HUES64 (cell line): ENCODE data around the gene CCDC201.

Source experiments
- H3K27ac ChIP-seq: 2 replicates; pipeline ENCODE4 v1.7.0; 2013; ENCODE audit warnings: low read depth, low read length, inconsistent platforms
- H3K27me3 ChIP-seq: 2 replicates; pipeline ENCODE4 v1.6.1; 2013; ENCODE audit warnings: mild to moderate bottlenecking, low read length; ENCODE audit not compliant: insufficient read depth
- H3K36me3 ChIP-seq: 2 replicates; pipeline ENCODE4 v1.6.1; 2013; ENCODE audit warnings: mild to moderate bottlenecking, low read length; ENCODE audit not compliant: insufficient read depth
- H3K4me1 ChIP-seq: 2 replicates; pipeline ENCODE4 v1.6.1; 2013; ENCODE audit warnings: mild to moderate bottlenecking, low read length, moderate library complexity; ENCODE audit not compliant: insufficient read depth
- H3K4me3 ChIP-seq: 2 replicates; pipeline ENCODE4 v1.5.1; 2013; ENCODE audit warnings: mild to moderate bottlenecking, low read length, moderate library complexity
- H3K9ac ChIP-seq: 2 replicates; pipeline ENCODE4 v1.6.1; 2013; ENCODE audit warnings: mild to moderate bottlenecking, low read depth, low read length
- H3K9me3 ChIP-seq: 2 replicates; pipeline ENCODE4 v1.6.1; 2013; ENCODE audit warnings: low read depth, low read length; ENCODE audit not compliant: insufficient read depth
- WGBS: fragments of 150-250, 120-280 bp; methylation state at CpG from one replicate; pipeline ENCODE4 v1.1.7; 2013; ENCODE audit warnings: missing lambda C conversion rate; 5-methylcytosine and 5-hydroxymethylcytosine counted together

Gene CCDC201

GRCh38 chr7:45893374-45893995 is 20.6 kb upstream of the CCDC201 start:
- peaks cover 33% of the 10 kb centered on the region for H3K27me3 ChIP-seq

GRCh38 chr7:45892407-45893035 is 19.6 kb upstream of the CCDC201 start:
- Histone ChIP-seq H3K4me1 (0 out of 2 replicates have a peak, but pooled peaks cover 4% of the 10 kb centered on the region), H3K27me3 (peaks cover 42% of the 10 kb centered on the region), H3K27ac (no peak overlapping the region), H3K4me3 (no peak overlapping the region), H3K9me3 (no peaks in the 10 kb centered on the region), H3K9ac (no peak overlapping the region), H3K36me3 (no peaks in the 10 kb centered on the region)
- WGBS: 87% methylated on average over 6 of the region's 6 CpGs

More at GRCh38 chr7:45893374-45893995, 20.6 kb upstream of the CCDC201 start:
- H3K36me3 ChIP-seq: no peaks in the 10 kb centered on the region
- 0 out of 2 replicates have a peak, but pooled peaks cover 4% of the 10 kb centered on the region for H3K4me1 ChIP-seq
- H3K9me3 ChIP-seq: no peaks in the 10 kb centered on the region
- no peak overlapping the region for H3K27ac ChIP-seq
- H3K9ac ChIP-seq: no peak overlapping the region
- no peak overlapping the region for H3K4me3 ChIP-seq
- 95% methylated on average over 4 of the region's 5 CpGs for WGBS

GRCh38 chr7:45891462-45892402 is 18.9 kb upstream of the CCDC201 start:
- H3K4me1 ChIP-seq: 0 out of 2 replicates have a peak, but pooled peaks cover 4% of the 10 kb centered on the region
- H3K36me3 ChIP-seq: no peaks in the 10 kb centered on the region
- no peak overlapping the region for H3K4me3 ChIP-seq
- no peak overlapping the region for H3K9ac ChIP-seq
- peaks cover 50% of the 10 kb centered on the region for H3K27me3 ChIP-seq
- no peaks in the 10 kb centered on the region for H3K9me3 ChIP-seq
- H3K27ac ChIP-seq: no peak overlapping the region
- 81% methylated on average over 10 of the region's 10 CpGs for WGBS

- Histone ChIP-seq H3K4me3 (no peak overlapping the region), H3K4me1 (0 out of 2 replicates have a peak, but pooled peaks cover 4% of the 10 kb centered on the region), H3K27me3 (peaks cover 55% of the 10 kb centered on the region), H3K9me3 (no peaks in the 10 kb centered on the region), H3K27ac (no peak overlapping the region), H3K9ac (no peak overlapping the region), H3K36me3 (no peaks in the 10 kb centered on the region)
- WGBS: 100% methylated on average over 3 of the region's 6 CpGs
Measured at GRCh38 chr7:45890902-45891461, 18.1 kb upstream of the CCDC201 start.

- Histone ChIP-seq H3K27me3 (peaks cover 55% of the 10 kb centered on the region), H3K9me3 (no peaks in the 10 kb centered on the region), H3K4me1 (0 out of 2 replicates have a peak, but pooled peaks cover 4% of the 10 kb centered on the region), H3K9ac (no peak overlapping the region), H3K36me3 (no peaks in the 10 kb centered on the region), H3K4me3 (no peak overlapping the region), H3K27ac (no peak overlapping the region)
- WGBS: 92% methylated on average over 8 of the region's 8 CpGs
Measured at GRCh38 chr7:45890125-45890901, 17.4 kb upstream of the CCDC201 start.

DNA sequence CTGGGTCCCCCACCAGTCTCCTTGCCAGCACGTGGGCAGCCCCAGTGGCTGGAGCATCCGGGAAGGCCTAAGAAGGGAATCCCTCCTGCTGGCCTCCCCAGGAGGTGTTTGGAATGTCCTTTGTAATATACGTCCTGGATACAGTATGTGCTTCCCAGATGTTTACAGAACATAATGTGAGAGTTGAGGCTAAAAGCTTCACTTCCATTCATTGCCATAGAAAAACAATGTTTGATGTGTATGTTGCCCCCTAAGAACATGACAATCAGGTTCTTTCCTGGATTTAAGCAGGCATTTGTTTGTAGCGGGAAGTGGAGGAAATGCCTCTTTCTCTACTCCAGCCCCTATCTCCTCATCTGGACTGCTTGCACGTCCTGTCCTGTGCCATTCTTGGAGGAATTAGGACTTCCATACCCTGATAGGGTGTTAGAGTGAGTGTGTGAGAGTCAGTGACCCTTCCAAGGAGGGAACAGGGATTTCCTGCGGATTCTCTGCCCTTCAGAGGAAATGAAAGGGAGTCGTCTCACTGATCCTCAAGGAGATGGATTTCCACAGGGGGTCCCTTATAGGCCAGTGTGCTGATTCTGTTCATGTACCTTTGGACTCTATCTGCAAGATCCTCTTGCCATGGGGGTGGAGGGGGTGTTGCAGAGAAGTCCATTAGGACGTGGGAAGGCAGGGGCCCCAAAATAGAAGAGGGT is 16.6 kb upstream of the CCDC201 start:
- H3K27ac ChIP-seq: no peak overlapping the region
- H3K9ac ChIP-seq: no peak overlapping the region
- H3K4me1 ChIP-seq: 0 out of 2 replicates have a peak, but pooled peaks cover 4% of the 10 kb centered on the region
- WGBS: 43% methylated on average over 8 of the region's 8 CpGs
- H3K9me3 ChIP-seq: no peaks in the 10 kb centered on the region
- peaks cover 55% of the 10 kb centered on the region for H3K27me3 ChIP-seq
- H3K36me3 ChIP-seq: no peaks in the 10 kb centered on the region
- H3K4me3 ChIP-seq: peak overlapping the region; percentile 55

- Histone ChIP-seq H3K27ac (no peak overlapping the region), H3K4me1 (0 out of 2 replicates have a peak, but pooled peaks cover 4% of the 10 kb centered on the region), H3K36me3 (no peaks in the 10 kb centered on the region), H3K27me3 (peaks cover 52% of the 10 kb centered on the region), H3K9me3 (no peaks in the 10 kb centered on the region), H3K9ac (no peak overlapping the region), H3K4me3 (peak overlapping the region; percentile 55)
- WGBS: 10% methylated on average over 10 of the region's 14 CpGs
Measured at GRCh38 chr7:45888993-45889366, 16.1 kb upstream of the CCDC201 start.

- Histone ChIP-seq H3K4me1 (0 out of 2 replicates have a peak, but pooled peaks cover 4% of the 10 kb centered on the region), H3K27me3 (peaks cover 48% of the 10 kb centered on the region), H3K4me3 (peak within 1 kb of the TSS; percentile 55), H3K36me3 (no peaks in the 10 kb centered on the region), H3K9ac (no peak within 1 kb of the TSS), H3K9me3 (no peaks in the 10 kb centered on the region), H3K27ac (no peak within 1 kb of the TSS)
- 9% methylated on average over 73 of the region's 73 CpGs for WGBS
Measured at GRCh38 chr7:45888185-45888992, 15.5 kb upstream of the CCDC201 start, which contains the start of gene IGFBP1. Gene IGFBP1, plus strand, starts transcription at chr7:45888488. Its CDS starts 165 bp downstream, at chr7:45888653.

DNA sequence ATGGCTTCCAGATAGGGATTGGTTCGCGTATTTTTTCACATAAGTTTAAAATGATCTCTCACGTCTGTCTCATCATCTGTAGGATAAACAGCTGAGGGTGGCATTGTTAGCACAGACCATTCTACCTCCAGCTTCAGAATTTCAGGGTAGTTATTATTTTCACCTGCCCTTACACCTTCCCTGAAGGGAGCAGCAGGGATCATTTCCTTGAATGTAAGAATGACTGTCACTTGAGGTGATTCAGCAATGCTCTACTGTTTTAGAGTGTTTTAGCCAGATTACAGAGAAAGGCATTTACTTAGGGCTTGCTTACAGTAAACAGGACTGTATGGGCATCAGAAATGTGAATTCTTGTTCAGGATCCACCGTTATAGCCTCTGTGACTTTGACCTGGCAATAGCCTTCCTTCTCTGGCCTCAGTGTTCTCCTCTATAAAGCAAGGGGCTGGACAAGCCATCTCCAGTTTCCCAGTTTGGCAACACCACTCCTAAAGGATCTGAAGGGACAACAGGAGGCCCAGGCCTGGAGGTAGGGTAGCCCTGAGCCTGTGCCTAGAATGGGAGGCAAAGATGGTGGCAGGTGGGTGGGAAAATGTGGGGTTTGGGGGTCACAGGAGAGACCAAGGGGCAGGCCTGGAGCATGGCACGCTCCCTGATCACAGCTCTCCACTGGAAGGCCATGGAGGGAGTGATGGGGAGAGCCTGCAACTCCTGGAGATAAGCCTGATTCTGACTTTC is 14.2 kb upstream of the CCDC201 start:
- Histone ChIP-seq H3K9ac (no peak overlapping the region), H3K36me3 (no peaks in the 10 kb centered on the region), H3K4me1 (0 out of 2 replicates have a peak, but pooled peaks cover 4% of the 10 kb centered on the region), H3K4me3 (no peak overlapping the region), H3K27ac (no peak overlapping the region), H3K27me3 (peaks cover 48% of the 10 kb centered on the region), H3K9me3 (no peaks in the 10 kb centered on the region)
- WGBS: 93% methylated on average over 5 of the region's 5 CpGs
